Amniotic epithelial cell (primary cell): Measurements from ENCODE around the gene BPIFB4.

Source experiments
- DNase-seq: peaks from one replicate; pipeline ENCODE4 v3.0.0-alpha.2; 2010; ENCODE audit warnings: low read depth

BPIFB4 gene

GRCh38 chr20:33062105-33062824 is 17.2 kb upstream of the BPIFB4 start:
- no peak for DNase-seq

DNA sequence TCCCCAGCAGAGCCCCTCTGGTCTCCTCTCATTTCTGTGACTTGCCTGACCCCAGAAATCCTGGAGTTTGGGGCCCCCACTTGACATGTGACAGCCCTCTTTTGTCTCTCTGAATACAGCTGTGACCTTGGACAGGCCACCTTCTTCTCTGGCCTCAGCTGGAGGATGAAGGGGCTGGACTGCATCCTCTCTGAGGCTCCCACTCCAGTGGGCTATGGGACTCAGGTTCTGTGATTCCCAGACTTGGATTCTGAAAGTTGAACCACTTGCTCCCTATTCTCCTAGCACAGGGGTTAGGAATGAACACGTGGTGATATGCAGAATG is 16.7 kb upstream of the BPIFB4 start:
- no peak for DNase-seq

GRCh38 chr20:33063271-33063670 is 16.2 kb upstream of the BPIFB4 start:
- no peak for DNase-seq

GRCh38 chr20:33064572-33065287 is 14.7 kb upstream of the BPIFB4 start:
- no peak for DNase-seq

- no peak for DNase-seq
These were observed 13.7 kb upstream of the BPIFB4 start for GRCh38 chr20:33065785-33066184.

DNA sequence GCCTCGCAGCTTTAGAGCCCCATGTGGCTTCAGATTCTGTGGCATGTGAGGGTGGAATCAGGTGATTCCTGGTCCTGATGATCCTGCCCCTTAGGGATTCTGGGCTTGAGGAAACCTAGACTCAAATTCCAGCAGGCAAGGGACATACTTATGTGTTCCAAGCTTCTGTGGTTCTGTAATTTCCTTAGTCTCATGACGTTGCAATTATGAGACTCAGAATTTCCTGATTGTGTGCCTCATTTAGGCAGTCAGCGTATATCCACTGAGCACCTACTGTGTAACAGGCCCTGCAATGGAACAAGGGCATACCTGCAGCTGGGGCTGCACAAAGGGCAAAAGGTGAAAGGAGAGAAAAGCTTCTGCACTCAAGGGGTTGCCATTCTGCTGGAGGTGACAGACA is 11.6 kb upstream of the BPIFB4 start:
- no peak for DNase-seq

- no peak for DNase-seq
These were observed 11.0 kb upstream of the BPIFB4 start for GRCh38 chr20:33068251-33068939.

DNA sequence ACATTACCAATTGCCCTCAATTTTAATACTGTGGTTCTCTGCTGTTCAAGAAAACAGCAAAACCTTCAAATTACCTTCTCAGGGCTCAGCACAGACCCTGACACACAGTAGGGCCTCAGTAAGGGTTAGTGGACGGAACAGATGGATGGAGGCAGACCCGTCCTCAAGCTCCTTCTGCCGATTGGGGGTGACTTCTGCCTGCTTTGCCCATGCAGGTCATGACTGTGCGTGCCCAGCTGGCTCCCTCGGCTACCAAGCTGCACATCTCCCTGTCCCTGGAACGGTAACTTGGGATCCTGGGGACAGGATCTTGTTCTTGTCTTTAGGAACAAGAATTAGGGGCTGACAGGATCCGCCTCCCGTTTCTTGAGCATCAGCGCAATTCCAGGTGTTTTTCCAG is 9.8 kb upstream of the BPIFB4 start:
- DNase-seq = no peak

DNA sequence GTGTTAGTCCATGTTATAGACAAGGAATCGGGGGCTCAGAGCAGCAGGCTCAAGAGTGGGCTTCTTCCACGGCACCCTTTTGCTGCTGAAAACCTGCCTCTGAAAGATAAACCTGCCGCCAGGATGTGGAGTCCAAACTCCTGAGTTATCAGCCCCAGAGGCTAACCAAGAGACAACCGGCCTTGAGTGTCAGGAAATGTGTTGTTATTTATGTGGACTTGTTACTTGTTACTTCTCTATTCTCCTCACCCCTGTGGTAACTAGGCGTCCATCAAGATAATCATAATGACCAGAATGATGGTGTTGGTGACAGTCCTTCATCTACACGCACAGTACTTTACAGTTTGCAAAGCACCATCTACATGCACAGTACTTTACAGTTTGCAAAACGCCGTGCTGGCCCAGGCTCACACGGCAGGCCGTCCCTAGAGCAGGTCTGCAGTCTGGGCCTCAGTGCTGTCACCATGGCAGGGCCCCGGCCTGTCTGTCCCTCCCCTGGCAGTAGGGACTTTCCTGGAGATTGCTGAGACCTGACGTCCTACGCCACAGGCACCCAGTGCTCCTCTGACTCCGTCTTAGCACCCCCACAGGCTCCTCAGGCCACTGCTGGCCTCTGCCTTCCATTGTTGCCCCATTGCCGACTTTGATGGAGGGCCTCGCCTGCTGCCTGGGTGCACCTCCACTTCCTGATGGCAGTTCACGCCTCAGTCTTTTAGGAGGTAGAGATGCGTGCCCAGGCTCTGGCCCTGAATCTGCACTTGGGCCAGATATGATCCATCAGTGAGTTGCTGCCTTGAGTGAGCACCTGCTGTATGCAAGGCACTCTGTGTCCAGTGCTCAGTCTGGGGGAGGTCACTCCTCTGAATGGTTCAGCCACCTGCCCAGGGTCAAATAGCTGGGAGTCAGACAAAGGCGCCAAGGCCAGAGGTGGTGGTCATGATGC is 9.1 kb upstream of the BPIFB4 start:
- no peak for DNase-seq

DNA sequence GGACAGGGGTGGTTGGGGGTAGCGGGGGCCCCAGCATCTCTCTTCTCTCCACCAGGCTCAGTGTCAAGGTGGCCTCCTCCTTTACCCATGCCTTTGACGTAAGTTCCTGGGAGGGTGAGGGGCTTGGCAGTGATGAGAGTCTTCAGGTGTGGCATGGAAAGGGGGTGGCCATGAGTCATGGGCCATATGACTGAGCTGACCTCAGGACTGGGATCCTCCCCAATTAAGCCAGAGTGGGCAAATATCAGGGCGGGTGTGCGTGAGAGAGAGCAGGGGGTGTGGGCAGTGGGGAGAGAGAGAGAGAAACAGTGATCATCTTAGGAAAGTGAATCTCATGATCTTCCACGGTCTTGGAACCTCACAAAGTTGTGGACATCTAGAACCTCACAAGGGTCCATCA is 8.2 kb upstream of the BPIFB4 start:
- no peak for DNase-seq

GRCh38 chr20:33072362-33072761 is 7.1 kb upstream of the BPIFB4 start:
- no peak for DNase-seq

DNA sequence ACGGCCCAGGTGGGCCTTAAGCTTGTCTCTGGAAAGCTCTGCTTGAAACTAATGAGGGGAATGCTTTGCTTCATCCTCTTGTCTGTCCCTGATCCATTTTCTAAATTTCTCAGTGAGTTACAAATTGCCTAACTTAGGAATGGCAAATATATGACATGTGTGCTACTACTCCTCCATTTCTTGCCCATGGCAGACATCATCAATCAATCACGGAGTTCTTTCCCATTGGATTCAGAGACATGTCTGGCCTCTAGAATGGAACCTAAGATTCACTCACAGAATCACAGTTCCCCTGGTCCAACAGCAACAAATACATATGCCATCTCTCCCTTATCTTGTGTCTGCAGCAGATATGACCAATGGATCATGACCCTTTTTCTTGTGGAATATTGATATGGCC is 6.6 kb upstream of the BPIFB4 start:
- DNase-seq = no peak

DNA sequence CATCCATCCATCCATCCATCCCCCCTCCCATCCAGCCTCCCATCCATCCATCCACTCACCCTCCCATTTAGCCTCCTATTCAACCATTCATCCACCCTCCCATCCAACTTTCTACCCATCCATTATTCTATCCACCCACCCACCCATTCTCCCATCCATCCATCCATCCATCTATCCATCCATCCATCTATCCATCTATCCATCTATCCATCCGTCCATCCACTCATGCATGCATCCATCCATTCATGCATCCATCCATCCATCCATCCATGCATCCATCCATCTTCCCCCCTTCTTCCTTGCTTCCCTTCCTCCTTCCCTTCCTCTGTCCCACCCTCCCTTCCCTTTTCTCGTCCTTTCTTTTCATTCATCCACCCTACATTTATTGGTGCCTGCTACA is 4.8 kb upstream of the BPIFB4 start:
- DNase-seq = no peak

- DNase-seq = no peak
These were observed 4.2 kb upstream of the BPIFB4 start for GRCh38 chr20:33075281-33075680.

- DNase-seq = no peak
These were observed 2.6 kb upstream of the BPIFB4 start for GRCh38 chr20:33076662-33077372.

- DNase-seq = no peak
These were observed 2.1 kb downstream of the BPIFB4 start for GRCh38 chr20:33081411-33082154.

GRCh38 chr20:33082546-33082945 is 3.1 kb downstream of the BPIFB4 start:
- DNase-seq = no peak

DNA sequence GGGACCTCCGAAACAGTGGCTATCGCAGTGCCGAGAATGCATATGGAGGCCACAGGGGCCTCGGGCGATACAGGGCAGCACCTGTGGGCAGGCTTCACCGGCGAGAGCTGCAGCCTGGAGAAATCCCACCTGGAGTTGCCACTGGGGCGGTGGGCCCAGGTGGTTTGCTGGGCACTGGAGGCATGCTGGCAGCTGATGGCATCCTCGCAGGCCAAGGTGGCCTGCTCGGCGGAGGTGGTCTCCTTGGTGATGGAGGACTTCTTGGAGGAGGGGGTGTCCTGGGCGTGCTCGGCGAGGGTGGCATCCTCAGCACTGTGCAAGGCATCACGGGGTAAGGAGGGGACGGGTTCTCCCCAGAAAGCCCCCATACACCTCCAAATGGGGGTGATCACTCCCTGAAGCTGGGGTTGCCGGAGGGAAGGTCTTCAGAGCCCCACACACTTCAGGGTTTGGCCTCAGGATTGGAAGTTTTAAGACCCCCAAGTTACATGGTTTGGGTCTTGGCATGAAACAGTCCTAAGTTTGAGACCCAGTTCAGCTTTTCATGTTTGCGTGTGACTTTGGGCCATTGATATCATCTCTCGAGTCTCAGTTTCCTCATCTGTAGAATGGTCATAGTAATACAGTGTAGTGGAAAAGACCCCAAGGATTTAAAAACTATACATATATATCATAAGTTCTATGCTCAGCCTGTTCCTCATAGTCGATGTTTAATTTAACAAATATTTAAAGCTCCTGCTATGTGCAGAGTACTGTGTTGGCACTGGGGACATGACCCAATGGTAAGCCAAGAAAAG is 4.3 kb downstream of the BPIFB4 start:
- no peak for DNase-seq

GRCh38 chr20:33084722-33085121 is 5.3 kb downstream of the BPIFB4 start:
- DNase-seq = no peak
